HPDE6-E6E7 (cell line): ENCODE measurements around the gene KDM5D.

Source experiments
- DNase-seq: peaks from one replicate; pipeline ENCODE4 v3.0.0; 2011; ENCODE audit warnings: missing footprints; ENCODE audit errors: extremely low spot score

The KDM5D gene

GRCh38 chrY:19744381-19745378, at the start of gene KDM5D:
Gene KDM5D (minus strand): TSS chrY:19744726. CDS start chrY:19744534, 192 bp downstream.
- DNase-seq, result no peak

- DNase-seq, result no peak
Measured at GRCh38 chrY:19768375-19768774, 23.8 kb upstream of the KDM5D start.

- DNase-seq, result no peak
Measured at GRCh38 chrY:19743331-19743730, 1.2 kb downstream of the KDM5D start.

- no peak for DNase-seq
Measured at GRCh38 chrY:19742153-19742552, 2.4 kb downstream of the KDM5D start.

- DNase-seq, result no peak
Measured at GRCh38 chrY:19734425-19734824, 10.1 kb downstream of the KDM5D start.

GRCh38 chrY:19717950-19718349, 26.6 kb downstream of the KDM5D start:
- no peak for DNase-seq

- no peak for DNase-seq
Measured at GRCh38 chrY:19717146-19717545, 27.4 kb downstream of the KDM5D start.

GRCh38 chrY:19715226-19715625, 29.3 kb downstream of the KDM5D start:
- DNase-seq, result no peak

GRCh38 chrY:19713430-19713829, 31.1 kb downstream of the KDM5D start:
- no peak for DNase-seq

- DNase-seq, result no peak
Measured at GRCh38 chrY:19706273-19706672, 38.3 kb downstream of the KDM5D start.

GRCh38 chrY:19698495-19698894, 46.0 kb downstream of the KDM5D start:
- DNase-seq, result no peak

- no peak for DNase-seq
Measured at GRCh38 chrY:19680821-19681220, 63.7 kb downstream of the KDM5D start.
